ENCODE data around the gene CHST8.
"Not testable (repeated sequence)": the region's sequence is repeated elsewhere in the genome, so short reads cannot be mapped to it uniquely, and the experiment has no call there.

CHST8 gene

DNA sequence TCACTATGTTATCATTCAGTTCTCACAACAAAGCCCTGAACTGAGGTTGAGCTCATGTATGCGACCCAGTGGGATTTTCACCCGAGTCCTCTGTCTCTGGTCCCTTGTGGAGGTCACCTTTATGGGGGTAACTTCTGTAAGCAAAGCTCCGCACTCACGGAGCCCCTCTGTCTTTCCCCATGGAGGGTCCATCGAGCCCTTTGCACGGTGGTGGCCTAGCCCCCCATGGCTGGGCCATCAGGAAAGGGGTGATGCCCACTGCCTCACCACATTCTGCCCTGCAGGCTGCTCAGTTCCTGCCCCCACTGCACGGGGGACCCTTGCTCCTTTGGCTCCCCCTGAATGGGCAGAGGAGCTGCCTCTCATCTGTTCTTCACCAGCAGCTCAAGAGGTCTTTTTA, 39.6 kb downstream of the CHST8 start:
- ChIA-PET CTCF (no interaction called here), POLR2A (ENCODE audit: low non-redundant PET) (no interaction called here)
- no peak overlapping the region for H3K27ac ChIP-seq
- TF ChIP-seq, protein P1, sequence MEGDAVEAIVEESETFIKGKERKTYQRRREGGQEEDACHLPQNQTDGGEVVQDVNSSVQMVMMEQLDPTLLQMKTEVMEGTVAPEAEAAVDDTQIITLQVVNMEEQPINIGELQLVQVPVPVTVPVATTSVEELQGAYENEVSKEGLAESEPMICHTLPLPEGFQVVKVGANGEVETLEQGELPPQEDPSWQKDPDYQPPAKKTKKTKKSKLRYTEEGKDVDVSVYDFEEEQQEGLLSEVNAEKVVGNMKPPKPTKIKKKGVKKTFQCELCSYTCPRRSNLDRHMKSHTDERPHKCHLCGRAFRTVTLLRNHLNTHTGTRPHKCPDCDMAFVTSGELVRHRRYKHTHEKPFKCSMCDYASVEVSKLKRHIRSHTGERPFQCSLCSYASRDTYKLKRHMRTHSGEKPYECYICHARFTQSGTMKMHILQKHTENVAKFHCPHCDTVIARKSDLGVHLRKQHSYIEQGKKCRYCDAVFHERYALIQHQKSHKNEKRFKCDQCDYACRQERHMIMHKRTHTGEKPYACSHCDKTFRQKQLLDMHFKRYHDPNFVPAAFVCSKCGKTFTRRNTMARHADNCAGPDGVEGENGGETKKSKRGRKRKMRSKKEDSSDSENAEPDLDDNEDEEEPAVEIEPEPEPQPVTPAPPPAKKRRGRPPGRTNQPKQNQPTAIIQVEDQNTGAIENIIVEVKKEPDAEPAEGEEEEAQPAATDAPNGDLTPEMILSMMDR (conservative IDR thresholded peaks at IDR 0.05; ENCODE audit: low read depth), result no peak
- no peak for DNase-seq (ENCODE audit: low spot score)

DNA sequence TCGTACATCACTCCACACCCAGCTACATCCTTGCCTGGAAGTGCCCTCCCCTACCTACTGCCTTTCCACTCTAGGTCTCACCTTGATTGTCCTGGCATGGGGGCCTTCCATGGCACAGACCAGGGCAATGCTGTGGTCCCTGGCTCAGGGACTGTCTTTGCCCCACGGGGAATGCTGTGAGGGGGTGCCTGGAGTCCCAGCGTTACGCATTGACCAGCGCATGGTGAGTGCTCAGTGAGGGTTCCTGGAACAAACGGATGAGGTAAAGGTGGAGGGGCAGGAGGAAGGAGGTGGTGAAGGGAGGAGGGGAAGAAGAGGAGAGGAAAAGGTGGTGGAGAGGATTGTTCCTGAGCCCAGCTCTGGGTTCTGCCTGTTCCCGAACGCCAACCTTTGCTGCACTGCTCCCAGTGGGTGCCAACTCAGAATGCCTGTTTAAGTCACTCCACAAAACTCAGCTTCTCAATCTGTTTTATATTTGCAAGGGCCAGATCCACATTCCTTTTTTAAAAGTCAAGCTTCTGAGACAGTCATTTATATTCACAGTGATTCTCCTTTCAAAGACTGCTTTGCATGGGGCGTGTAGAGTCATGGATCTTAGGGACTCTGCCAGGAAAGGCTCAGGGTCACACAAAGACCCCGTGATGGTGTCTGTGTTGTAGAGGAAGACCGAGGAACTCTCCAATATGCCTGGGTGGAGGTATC, 40.8 kb downstream of the CHST8 start:
- TF ChIP-seq, protein P1 (conservative IDR thresholded peaks at IDR 0.05; ENCODE audit: low read depth), result no peak
- ChIA-PET POLR2A (ENCODE audit: low non-redundant PET) (no interaction called here), CTCF (interaction anchor here (0.6 kb wide), 2 partner anchors 101 to 282 kb away, joined by 3 to 4 read pairs; no protein-coding TSS in a partner anchor)
- no peak overlapping the region for H3K27ac ChIP-seq
- DNase-seq (ENCODE audit: low spot score), result no peak

DNA sequence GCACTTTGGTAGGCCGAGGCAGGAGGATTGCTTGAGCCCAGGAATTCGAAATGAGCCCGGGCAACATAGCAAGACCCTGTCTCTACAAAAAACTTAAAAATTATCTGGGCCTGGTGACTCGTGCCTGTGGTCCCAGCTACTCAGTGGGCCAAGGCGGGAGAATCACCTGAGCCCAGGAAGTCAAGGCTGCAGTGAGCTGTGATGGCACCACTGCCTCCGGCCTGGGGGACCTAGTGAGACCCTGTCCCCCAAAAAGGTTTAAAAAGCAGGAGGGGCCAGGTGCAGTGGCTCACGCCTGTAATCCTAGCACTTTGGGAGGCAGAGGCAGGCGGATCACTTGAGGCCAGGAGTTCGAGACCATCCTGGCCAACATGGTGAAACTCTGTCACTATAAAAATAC, 41.6 kb downstream of the CHST8 start:
- POLR2A ChIA-PET (ENCODE audit: low non-redundant PET); CTCF ChIA-PET; DNase-seq (ENCODE audit: low spot score); H3K27ac ChIP-seq: not testable (repeated sequence)

DNA sequence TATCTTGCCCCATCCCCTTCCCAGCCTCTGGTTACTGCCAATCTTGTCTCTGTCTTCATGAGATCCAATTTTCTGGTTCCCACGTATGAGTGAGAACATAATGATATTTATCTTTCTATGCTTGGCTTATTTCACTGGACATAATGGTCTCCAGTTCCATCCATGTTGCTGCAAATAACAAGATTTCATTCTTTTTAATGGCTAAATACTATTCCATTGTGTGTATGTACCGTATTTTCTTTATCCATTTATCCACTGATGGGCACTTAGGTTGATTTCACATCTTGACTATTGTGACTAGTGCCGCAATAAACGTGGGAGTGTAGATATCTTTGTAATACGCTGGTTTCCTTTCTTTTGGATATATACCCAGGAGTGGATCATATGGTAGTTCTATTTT, 43.0 kb downstream of the CHST8 start:
- no peak overlapping the region for H3K27ac ChIP-seq
- ChIA-PET POLR2A (ENCODE audit: low non-redundant PET) (no interaction called here), CTCF (no interaction called here)
- no peak for DNase-seq (ENCODE audit: low spot score)
- TF ChIP-seq, protein P1 (conservative IDR thresholded peaks at IDR 0.05; ENCODE audit: low read depth), result no peak

DNA sequence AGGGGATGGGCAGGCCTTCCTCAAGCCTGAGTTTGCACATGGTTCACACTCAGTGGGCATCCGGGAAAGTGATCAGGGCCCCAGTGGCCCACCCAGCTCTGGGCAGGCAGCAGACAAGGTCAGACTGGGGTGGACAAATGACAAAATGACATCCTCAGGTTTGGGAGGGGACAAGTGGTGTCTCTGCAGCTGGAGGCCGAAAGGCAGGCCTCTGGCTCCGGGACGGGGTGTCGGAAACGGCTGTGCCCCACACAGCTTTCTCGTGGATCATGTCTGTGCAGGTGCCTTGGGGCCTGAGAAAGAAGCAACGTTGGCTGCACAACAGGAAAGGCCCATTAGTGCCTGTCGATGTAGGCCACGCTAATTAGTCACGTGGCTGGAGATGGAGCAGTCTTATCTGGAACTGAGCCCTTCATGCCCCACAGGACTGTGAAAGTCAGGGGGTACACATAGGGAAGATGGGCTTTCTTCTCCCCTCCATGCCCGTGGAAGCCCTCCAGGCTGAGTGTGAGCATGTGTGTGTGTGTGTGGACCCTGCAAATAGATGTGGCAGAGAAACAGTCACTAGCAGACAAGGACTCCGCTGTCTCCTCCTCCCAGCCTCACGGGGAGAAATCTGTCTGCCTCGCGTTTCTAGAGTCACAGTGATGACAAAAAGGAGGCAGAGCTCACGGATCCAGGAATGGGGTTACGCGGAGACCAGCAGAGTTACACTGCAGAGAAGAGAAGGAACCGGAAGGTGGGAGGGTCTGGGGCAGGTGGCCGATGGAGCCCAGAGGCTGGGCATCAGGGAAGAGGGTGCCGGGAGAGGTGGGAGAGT, 44.2 kb downstream of the CHST8 start:
- POLR2A ChIA-PET (ENCODE audit: low non-redundant PET), result no interaction called here
- DNase-seq (ENCODE audit: low spot score), result no peak
- TF ChIP-seq, protein P1 (conservative IDR thresholded peaks at IDR 0.05; ENCODE audit: low read depth), result no peak
- no peak overlapping the region for H3K27ac ChIP-seq
- CTCF ChIA-PET, result no interaction called here

DNA sequence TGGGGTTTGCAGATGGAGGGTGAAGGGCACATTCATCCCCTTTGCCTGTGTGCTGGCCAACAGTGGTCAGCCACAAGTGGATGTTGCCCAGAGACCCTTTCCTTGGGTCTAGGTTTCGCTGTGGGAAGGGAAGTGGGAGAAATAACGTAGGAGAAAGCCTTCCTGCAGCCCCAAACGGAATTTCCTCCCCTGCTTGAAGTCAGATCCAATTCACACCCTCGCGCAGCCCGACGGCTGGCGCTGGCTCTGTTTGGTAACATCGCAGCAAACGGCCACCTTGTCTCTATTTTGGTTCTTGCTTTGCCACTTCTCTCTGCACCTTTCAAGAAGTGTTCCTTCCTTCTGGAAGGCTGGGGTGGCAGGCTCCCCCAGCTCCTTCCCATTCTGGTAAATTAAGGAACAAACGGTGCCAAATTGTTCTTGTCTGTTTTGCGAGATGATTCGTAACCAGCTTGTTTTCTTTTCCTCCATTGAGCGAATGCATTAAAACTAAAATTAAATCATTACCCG, 45.4 kb downstream of the CHST8 start:
- DNase-seq (ENCODE audit: low spot score), result no peak
- ChIA-PET CTCF (no interaction called here), POLR2A (ENCODE audit: low non-redundant PET) (no interaction called here)
- TF ChIP-seq, protein P1 (conservative IDR thresholded peaks at IDR 0.05; ENCODE audit: low read depth), result no peak
- no peak overlapping the region for H3K27ac ChIP-seq

DNA sequence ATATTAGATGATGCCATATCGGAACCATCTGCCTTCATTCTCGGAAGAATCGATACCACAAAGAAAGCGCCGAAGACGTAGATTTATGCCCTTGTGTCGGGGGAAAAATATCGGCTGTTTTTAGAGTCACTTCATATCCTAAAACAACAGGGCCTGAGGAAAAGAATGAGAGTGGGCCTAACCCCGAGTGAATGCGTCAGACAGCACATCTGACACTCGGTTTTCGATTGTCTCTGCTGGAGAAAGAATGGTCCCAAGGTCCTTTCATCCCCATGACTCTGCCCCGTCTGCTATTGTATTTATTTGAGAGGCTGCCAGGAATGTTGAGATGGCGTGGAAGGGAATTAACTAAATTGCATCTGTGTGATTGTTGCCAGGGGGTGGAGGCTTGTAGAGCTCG, 46.1 kb downstream of the CHST8 start:
- TF ChIP-seq, protein P1 (conservative IDR thresholded peaks at IDR 0.05; ENCODE audit: low read depth), result no peak
- CTCF ChIA-PET, result no interaction called here
- no peak for DNase-seq (ENCODE audit: low spot score)
- POLR2A ChIA-PET (ENCODE audit: low non-redundant PET), result no interaction called here
- H3K27ac ChIP-seq, result no peak overlapping the region

All from RWPE1 (cell line).